B cell (primary cell): ENCODE measurements around the gene DCUN1D5. TPM values are rescaled to one million over a fixed set of nuclear protein-coding genes. Genes with fewer than 3 reads are reported as not detected.

Experiments
- ATAC-seq: fragments of 200-7000 bp; cut with Tn5 transposase; one replicate; pipeline ENCODE4 v1.10.0; 2021; ENCODE audit warnings: low read depth, mild to moderate bottlenecking, moderate number of reproducible peaks, moderate library complexity
- CTCF ChIA-PET: fragments of 350-600 bp; sonication (Branson Sonifier 250); formaldehyde crosslinking; loops from one replicate; lab custom pipeline; 2021; ENCODE audit warnings: antibody characterized with exemption, inconsistent platforms; lab: Charles Lee
- POLR2A ChIA-PET: fragments of 350-600 bp; sonication (Branson Sonifier 250); formaldehyde crosslinking; loops from one replicate; lab custom pipeline; 2021; ENCODE audit warnings: antibody characterized with exemption; lab: Charles Lee
- DNase-seq: peaks from one replicate; pipeline ENCODE4 v3.0.0; 2013
- H2AFZ ChIP-seq: 2 replicates; pipeline ENCODE4 v1.6.1; 2012; ENCODE audit warnings: mild to moderate bottlenecking, low read depth, low read length; ENCODE audit not compliant: insufficient read depth, poor library complexity, severe bottlenecking
- H3K27ac ChIP-seq, 2 donors: 1 replicate in 1 of 2; 2 replicates in 1 of 2; pipeline ENCODE4 v1.5.1; 2012 to 2013; ENCODE audit warnings: low read length in 2 of 2, mild to moderate bottlenecking in 2 of 2, moderate library complexity in 1 of 2
- H3K27me3 ChIP-seq, 4 experiments: fragments of 200-600 bp in 1 of 4; sonication (generic) in 1 of 4; replicated peaks in 1 of 4; 1 replicate in 2 of 4; 2 replicates in 2 of 4; pipeline versions ENCODE4 v1.6.1 to v1.7.0; 2013 to 2016; ENCODE audit warnings: low read length in 3 of 4, mild to moderate bottlenecking in 2 of 4, mixed read lengths in 1 of 4, moderate library complexity in 1 of 4; ENCODE audit not compliant: insufficient read depth in 4 of 4, control insufficient read depth in 3 of 4; ENCODE audit errors: control extremely low read depth in 1 of 4
- H3K36me3 ChIP-seq, 2 experiments: replicated peaks in 1 of 2; 1 replicate in 1 of 2; 2 replicates in 1 of 2; pipeline versions ENCODE4 v1.6.1 to v1.7.1; 2013; ENCODE audit warnings: low read length in 1 of 2; ENCODE audit not compliant: insufficient read depth in 2 of 2, control insufficient read depth in 1 of 2; ENCODE audit errors: control extremely low read depth in 1 of 2, extremely low read depth in 1 of 2
- H3K4me1 ChIP-seq, 2 donors: fragments of 200-600 bp in 1 of 2; sonication (generic) in 1 of 2; 1 replicate in 1 of 2; 2 replicates in 1 of 2; pipeline versions ENCODE4 v1.5.1 to v1.6.1; 2013 to 2017; ENCODE audit warnings: low read length in 2 of 2; ENCODE audit not compliant: control insufficient read depth in 2 of 2, insufficient read depth in 2 of 2
- H3K4me2 ChIP-seq: replicated peaks from 2 replicates; pipeline ENCODE3; 2012; ENCODE audit warnings: mild to moderate bottlenecking, low read depth, low read length; ENCODE audit not compliant: poor library complexity, severe bottlenecking
- H3K4me3 ChIP-seq, 5 experiments: fragments of 200-600 bp in 1 of 5; sonication (generic) in 1 of 5; 1 replicate in 3 of 5; 2 replicates in 2 of 5; pipeline versions ENCODE4 v1.5.1 to v1.7.0; 2011 to 2016; ENCODE audit warnings: low read length in 4 of 5, mild to moderate bottlenecking in 4 of 5, low read depth in 2 of 5, control low read depth in 1 of 5, moderate library complexity in 1 of 5; ENCODE audit not compliant: insufficient read depth in 1 of 5; ENCODE audit errors: control extremely low read depth in 1 of 5, extremely low read depth in 1 of 5
- H3K79me2 ChIP-seq: fragments of 200-600 bp; sonication (generic); one replicate; pipeline ENCODE4 v1.6.0; 2016; ENCODE audit warnings: low read length; ENCODE audit not compliant: control insufficient read depth, insufficient read depth
- H3K9ac ChIP-seq: fragments of 200-600 bp; sonication (generic); 2 replicates; pipeline ENCODE4 v1.6.1; 2017; ENCODE audit warnings: mild to moderate bottlenecking, low read length, moderate library complexity
- H3K9me3 ChIP-seq, 3 donors: one replicate each; pipeline versions ENCODE4 v1.6.1 to v1.7.1; 2013; ENCODE audit warnings: low read length in 2 of 3; ENCODE audit not compliant: control insufficient read depth in 2 of 3, insufficient read depth in 1 of 3; ENCODE audit errors: control extremely low read depth in 1 of 3
- H4K20me1 ChIP-seq: 2 replicates; pipeline ENCODE4 v1.6.0; 2012; ENCODE audit warnings: mild to moderate bottlenecking, low read length; ENCODE audit not compliant: insufficient read depth, control insufficient read depth, poor library complexity, severe bottlenecking
- H3K27ac Mint-ChIP-seq: one replicate; pipeline ENCODE4 v1.8.0; 2021; ENCODE audit warnings: mixed read lengths
- H3K27me3 Mint-ChIP-seq: one replicate; pipeline ENCODE4 v1.8.0; 2021; ENCODE audit warnings: mixed read lengths
- H3K4me1 Mint-ChIP-seq: one replicate; pipeline ENCODE4 v1.8.0; 2021; ENCODE audit warnings: mixed read lengths
- H3K4me3 Mint-ChIP-seq: one replicate; pipeline ENCODE4 v1.8.0; 2021; ENCODE audit warnings: mixed read lengths
- H3K9me3 Mint-ChIP-seq: one replicate; pipeline ENCODE4 v1.8.0; 2022; ENCODE audit warnings: mixed read lengths; ENCODE audit not compliant: insufficient read depth
- CTCF ChIP-seq: fragments of 200-600 bp; IDR thresholded peaks from one replicate; pipeline ENCODE4 v1.8.0; 2022; ENCODE audit warnings: antibody characterized with exemption, mild to moderate bottlenecking
- EZH2 ChIP-seq: IDR thresholded peaks from 2 replicates; pipeline ENCODE4 v1.6.1; 2012; ENCODE audit warnings: borderline replicate concordance, low read depth, mild to moderate bottlenecking, moderate library complexity, low read length; ENCODE audit not compliant: insufficient read depth, poor library complexity, severe bottlenecking
- WGBS: methylation state at CpG from one replicate; pipeline ENCODE4 v1.1.5; 2013; ENCODE audit warnings: missing lambda C conversion rate; ENCODE audit not compliant: insufficient coverage; 5-methylcytosine and 5-hydroxymethylcytosine counted together
- intact Hi-C: fragments of 100-400 bp; cut with micrococcal nuclease; formaldehyde crosslinking; loops from one replicate; pipeline ENCODE4 v1.10.0; 2022
- polyA plus RNA-seq: library from polyadenylated mRNA; depleted of rRNA; stranded (reverse); fragments of >200 nt; gene quantifications from 2 replicates; pipeline ENCODE4 v1.2.3, GENCODE V29; 2012
- total RNA-seq, 2 donors: library from RNA; stranded (reverse); fragments of 120-200 nt in 1 of 2; gene quantifications; 1 replicate in 1 of 2; 2 replicates in 1 of 2; pipeline versions ENCODE4 v1.2.3 to v1.2.4, GENCODE V29; 2013 to 2022

DCUN1D5 gene
- total and polyA plus RNA-seq, 2 donors (not counting 1 experiment from before 2014, with no cell fraction given): 11.9 to 14.2 TPM

GRCh38 chr11:103111400-103111799 lies 19.4 kb upstream of the DCUN1D5 start:
- no peak for DNase-seq
- Histone ChIP-seq H3K27me3 (no peaks in the 10 kb centered on the region), H3K4me3 (no peak overlapping the region), H3K4me2 (no peak overlapping the region), H3K9ac (no peak overlapping the region), H3K79me2 (no peaks in the 10 kb centered on the region), H4K20me1 (no peaks in the 10 kb centered on the region), H3K9me3 (no peaks in the 10 kb centered on the region), H3K27ac (no peak overlapping the region), H3K4me1 (peaks cover 12 to 17% of the 10 kb centered on the region in 2 donors), H3K36me3 (no peaks in the 10 kb centered on the region), H2AFZ (no peak overlapping the region)
- POLR2A ChIA-PET: interaction anchor here (0.6 kb wide), 1 partner anchor 20 kb away, joined by 3 read pairs; no protein-coding TSS in a partner anchor
- no peak for TF ChIP-seq CTCF
- TF ChIP-seq EZH2: no peak
- no peak for ATAC-seq
- no peaks in the 10 kb centered on the region for H3K9me3 Mint-ChIP-seq
- intact Hi-C loops: no loop called here
- WGBS: 95% methylated on average over 5 of the region's 5 CpGs
- no peaks in the 10 kb centered on the region for H3K27me3 Mint-ChIP-seq
- CTCF ChIA-PET: no interaction called here
- H3K4me3 Mint-ChIP-seq: no peak overlapping the region
- H3K27ac Mint-ChIP-seq: no peak overlapping the region
- H3K4me1 Mint-ChIP-seq: peaks cover 14% of the 10 kb centered on the region

- Histone ChIP-seq H3K4me3 (peak overlapping the region in 1 of 5 experiments; percentile 83), H3K79me2 (no peaks in the 10 kb centered on the region), H3K9me3 (no peaks in the 10 kb centered on the region), H2AFZ (peak overlapping the region; percentile 91), H3K27me3 (no peaks in the 10 kb centered on the region), H4K20me1 (no peaks in the 10 kb centered on the region), H3K36me3 (no peaks in the 10 kb centered on the region), H3K9ac (no peak overlapping the region), H3K27ac (no peak overlapping the region), H3K4me1 (peaks cover 12 to 17% of the 10 kb centered on the region in 2 donors), H3K4me2 (peak overlapping the region; percentile 79)
- ChIA-PET CTCF (interaction anchor here (1.4 to 2.7 kb wide), 2 partner anchors 19 to 74 kb away, joined by 4 to 25 read pairs; partner anchors contain the start of gene DCUN1D5), POLR2A (no interaction called here)
- intact Hi-C loops: no loop called here
- ATAC-seq: no peak
- Mint-ChIP-seq H3K4me1 (peaks cover 14% of the 10 kb centered on the region), H3K9me3 (no peaks in the 10 kb centered on the region), H3K27ac (no peak overlapping the region), H3K27me3 (no peaks in the 10 kb centered on the region), H3K4me3 (no peak overlapping the region)
- TF ChIP-seq EZH2 (no peak), CTCF (no peak)
- no peak for DNase-seq
Measured at GRCh38 chr11:103110391-103110790, 18.4 kb upstream of the DCUN1D5 start.
